GM18508 (cell line): ENCODE measurements around the gene EHF.

Experiments
- ATAC-seq: cut with Tn5 transposase; IDR thresholded peaks from one replicate; pipeline ENCODE4 v1.9.1; 2021; ENCODE audit warnings: moderate number of reproducible peaks; ENCODE audit not compliant: insufficient read depth, unreplicated experiment

EHF gene

GRCh38 chr11:34601085-34601444 lies 19.8 kb upstream of the EHF start:
- no peak for ATAC-seq

DNA sequence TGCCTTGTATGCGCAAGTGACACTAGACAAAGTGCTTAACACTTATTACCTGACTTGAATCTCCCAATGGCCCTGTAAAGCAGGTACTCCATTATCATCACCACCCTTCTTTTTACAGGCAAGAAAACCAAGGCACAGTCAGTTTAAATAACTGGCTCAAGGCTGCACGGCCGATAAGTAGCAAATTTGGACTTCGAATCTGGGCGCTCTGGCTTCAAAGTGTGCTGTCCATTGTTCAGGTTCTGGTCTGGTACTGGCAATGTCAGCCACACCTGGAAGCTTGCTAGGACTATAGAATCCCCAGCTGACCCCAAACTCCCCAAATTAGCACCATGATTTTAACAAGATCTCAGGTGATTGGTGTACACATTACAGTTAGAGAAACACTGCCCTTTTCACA lies 19.3 kb upstream of the EHF start:
- no peak for ATAC-seq

DNA sequence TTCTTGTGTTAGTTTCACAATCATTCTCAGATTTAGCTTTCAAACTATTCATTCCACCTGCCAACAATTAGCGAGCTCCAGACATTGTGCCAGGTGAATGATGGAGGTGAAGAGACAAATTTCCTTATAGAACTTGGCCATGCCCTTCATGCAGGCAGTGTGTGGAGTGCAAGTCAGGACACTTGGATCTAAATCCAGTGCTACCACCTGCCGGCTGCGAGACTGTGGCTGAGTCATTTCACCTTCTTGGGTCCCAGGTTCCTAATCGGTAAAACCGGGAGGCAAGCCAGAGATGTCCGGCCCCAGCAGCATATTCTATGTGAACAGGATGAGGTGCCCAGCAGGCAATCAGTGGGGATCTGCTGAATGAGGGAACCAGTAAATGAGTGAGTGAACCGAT lies 18.6 kb upstream of the EHF start:
- no peak for ATAC-seq

GRCh38 chr11:34603129-34604001 lies 17.5 kb upstream of the EHF start:
- ATAC-seq, result no peak

GRCh38 chr11:34604145-34604544 lies 16.7 kb upstream of the EHF start:
- no peak for ATAC-seq

- no peak for ATAC-seq
These were observed 16.0 kb upstream of the EHF start for GRCh38 chr11:34604911-34605310.

- no peak for ATAC-seq
These were observed 15.2 kb upstream of the EHF start for GRCh38 chr11:34605481-34606325.

GRCh38 chr11:34606326-34607120 lies 14.4 kb upstream of the EHF start:
- no peak for ATAC-seq

DNA sequence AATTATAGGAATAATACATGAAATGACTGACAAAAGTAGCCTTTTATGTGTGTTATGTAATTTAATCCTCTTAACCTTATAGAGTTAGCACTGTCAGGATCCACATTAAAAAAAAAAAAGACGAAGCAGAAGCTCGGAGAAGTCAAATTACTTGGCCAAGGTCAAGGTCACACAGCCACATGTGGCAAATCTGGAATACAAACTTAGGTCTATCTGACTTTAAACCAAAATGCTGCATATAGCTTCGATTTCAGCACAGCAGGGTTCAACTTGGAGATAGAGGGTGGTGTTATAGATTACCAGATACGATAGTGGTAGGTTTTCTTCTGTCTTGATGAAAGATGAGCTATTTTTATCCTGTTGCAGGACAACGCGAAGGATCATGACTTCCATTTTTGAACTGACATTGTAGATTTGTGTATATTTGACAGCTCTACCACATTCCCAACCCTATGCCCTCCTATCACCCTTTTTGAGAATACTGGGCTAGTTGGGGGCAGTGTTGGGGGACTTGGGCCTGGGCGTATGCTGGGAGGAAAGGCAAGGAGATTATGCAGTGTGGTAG lies 11.6 kb upstream of the EHF start:
- ATAC-seq, result no peak

DNA sequence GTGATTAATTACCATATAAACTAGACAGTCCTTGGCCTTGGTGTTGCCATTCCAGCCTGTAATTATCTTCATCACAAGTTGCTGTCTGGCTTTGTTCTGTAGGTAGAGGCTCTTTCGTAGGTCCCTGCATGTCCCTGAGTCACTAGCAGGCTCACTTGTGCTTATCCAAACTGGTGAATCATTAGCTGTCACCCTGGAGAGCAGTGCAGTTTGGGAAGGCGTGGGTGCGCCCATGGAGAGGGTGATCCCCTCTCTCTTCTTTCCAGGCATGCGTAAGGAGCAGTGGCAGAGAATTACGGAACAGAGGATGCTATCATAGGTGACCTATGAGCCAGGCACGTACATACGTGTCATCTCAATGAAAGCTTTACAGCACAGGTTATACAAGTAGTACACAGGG lies 11.0 kb upstream of the EHF start:
- no peak for ATAC-seq

DNA sequence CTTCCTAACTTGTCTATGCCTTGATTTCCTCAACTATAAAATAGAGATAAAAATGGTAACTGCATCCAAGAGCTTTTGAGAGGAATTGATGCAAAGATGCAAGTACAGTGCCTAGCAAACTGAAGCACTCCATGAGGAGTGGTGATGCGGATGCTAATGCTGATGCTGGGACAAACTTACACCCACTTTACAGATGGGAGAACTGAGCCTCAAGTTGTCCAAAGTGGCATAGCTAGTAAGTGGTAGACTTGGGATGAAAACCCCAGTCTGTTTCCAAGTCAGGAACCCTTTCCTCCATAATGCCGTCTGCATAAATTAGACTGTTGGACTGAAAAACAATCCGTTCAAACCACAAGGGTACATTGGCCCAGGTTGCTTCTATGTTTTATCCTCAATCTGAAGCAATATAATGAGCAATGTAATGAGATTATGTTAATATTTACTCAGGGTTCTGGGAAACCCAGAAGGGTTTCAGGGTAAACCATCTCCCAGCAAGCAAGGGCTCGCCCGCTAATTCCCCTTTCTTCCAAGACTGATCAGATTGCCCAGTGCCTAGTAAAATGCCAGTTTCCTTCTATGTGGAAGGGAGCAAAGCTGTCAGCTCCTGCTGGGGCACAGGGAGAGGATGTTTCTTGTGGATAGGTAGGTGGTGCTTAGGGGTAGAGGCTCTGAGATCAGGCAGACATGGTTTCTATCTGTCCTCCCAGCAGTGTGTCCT lies 10.4 kb upstream of the EHF start:
- ATAC-seq, result no peak

DNA sequence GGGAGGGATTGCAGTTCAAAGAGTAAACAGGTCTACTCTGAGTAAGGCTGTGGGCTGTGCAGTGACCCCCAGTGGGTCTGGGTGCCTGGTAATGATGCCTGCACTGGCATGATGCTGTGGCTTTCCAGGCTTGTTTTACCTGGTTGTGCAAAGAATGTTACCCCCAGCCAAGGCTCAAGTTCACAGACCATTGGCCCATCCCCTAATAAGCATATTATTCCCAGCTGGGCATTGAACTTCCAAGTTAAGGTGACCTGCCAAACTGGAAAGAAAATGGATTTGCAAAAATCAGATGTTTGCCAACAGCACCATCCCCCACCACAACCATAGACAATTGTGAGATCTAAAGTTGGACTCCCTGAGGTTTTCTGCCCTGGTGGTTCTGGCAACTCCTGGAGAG lies 7.9 kb upstream of the EHF start:
- ATAC-seq, result no peak

- ATAC-seq, result peak; percentile 85
These were observed 7.3 kb upstream of the EHF start for GRCh38 chr11:34613552-34614056.

- ATAC-seq, result no peak
These were observed 6.4 kb upstream of the EHF start for GRCh38 chr11:34614344-34615104.

DNA sequence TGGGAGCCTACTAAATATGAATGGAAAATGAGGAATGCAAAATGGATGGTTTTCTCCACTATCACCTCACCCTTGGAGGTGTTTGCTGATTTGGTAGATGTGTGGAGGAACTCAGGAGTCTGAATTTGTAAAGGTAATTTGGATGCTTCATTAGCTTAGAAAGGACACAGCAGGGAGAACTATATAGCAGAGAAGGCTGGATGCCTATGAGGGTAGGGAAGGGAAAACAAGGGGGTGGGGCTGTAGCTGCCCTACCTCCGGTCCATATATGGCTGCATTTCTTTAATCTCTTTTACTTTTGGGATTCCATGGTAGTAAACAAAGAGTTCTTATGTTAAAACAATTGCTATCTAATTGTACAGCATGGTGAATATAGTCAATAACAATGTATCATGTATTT lies 4.8 kb upstream of the EHF start:
- no peak for ATAC-seq

DNA sequence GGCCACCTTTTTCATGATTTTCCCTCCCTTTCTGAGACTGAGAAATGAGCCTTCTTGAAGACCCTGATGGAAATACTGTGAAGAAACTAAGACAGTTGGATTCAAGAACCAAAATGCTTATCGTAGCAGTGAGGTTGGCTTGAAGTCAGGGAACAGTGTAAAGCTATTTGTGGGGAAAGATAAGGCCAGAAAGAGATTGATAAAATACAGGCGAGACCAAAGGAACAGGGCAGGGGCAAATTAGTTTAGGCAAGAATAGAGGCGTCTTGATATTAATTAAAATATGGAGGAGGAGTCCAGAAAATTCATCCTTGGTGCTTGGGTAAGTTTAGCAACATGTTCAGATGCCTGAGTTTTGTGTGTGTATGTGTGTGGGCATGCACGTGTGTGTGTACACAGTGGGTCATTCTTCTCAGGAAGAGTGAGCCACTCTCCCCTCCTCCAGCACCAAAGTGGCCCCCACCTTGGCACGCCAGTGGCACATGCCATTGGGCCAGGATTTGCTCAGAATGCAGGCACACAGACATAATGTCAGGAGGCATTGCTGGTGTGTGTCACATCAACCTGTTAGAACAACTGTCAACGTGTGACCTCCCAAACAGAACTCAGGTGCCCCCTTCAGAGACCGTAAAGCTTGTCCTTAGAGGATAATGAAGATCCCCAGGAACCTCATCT lies 3.9 kb upstream of the EHF start:
- ATAC-seq, result no peak

- no peak for ATAC-seq
These were observed 2.5 kb upstream of the EHF start for GRCh38 chr11:34618406-34618805.

DNA sequence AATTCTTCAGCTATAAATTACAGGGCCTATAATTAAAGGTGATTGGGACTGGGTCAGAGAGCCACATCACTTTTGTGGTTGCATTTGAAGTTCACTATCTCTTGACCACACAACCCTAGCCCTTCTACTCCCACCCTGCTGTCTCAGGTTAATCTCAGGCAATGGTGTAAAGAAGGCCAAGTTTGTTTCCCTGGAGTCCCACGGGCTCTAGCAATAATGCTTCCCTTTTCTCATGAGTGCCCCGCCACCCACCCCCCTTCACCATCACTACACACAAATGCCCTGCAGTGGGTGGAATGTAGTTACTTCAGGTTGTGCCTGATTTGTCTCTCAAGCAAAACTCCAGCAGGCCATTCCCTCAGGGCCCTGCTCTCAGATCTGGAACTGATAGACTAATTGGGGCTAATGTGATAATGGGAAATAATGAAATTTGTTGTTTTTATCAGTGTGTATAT lies 1.8 kb upstream of the EHF start:
- ATAC-seq, result no peak
